DOHH2 (cell line): ENCODE results near the gene CDC123.

Source experiments
- H3F3A ChIP-seq: fragments of 200-600 bp; sonication (generic), shearing (Covaris generic); 2 replicates; pipeline ENCODE4 v1.6.0; 2016; ENCODE audit warnings: antibody characterized with exemption, mild to moderate bottlenecking; ENCODE audit not compliant: control insufficient read depth, insufficient read depth
- H3K27ac ChIP-seq: fragments of 200-600 bp; sonication (generic); 2 replicates; pipeline ENCODE4 v1.5.1; 2014; ENCODE audit warnings: low read depth, mild to moderate bottlenecking, low read length, moderate library complexity
- H3K27me3 ChIP-seq: fragments of 200-600 bp; sonication (generic); 2 replicates; pipeline ENCODE4 v1.6.1; 2014; ENCODE audit warnings: mild to moderate bottlenecking, low read length, mixed read lengths; ENCODE audit not compliant: control insufficient read depth
- H3K36me3 ChIP-seq: fragments of 200-600 bp; sonication (generic); 2 replicates; pipeline ENCODE4 v1.6.1; 2014; ENCODE audit warnings: mild to moderate bottlenecking, low read length, moderate library complexity, mixed read lengths; ENCODE audit not compliant: control insufficient read depth
- H3K4me1 ChIP-seq: fragments of 200-600 bp; sonication (generic); 2 replicates; pipeline ENCODE4 v1.6.1; 2014; ENCODE audit warnings: mild to moderate bottlenecking, low read length, mixed read lengths; ENCODE audit not compliant: control insufficient read depth
- H3K4me2 ChIP-seq: fragments of 200-600 bp; sonication (generic); 2 replicates; pipeline ENCODE4 v1.6.0; 2014; ENCODE audit warnings: mild to moderate bottlenecking, low read length, moderate library complexity
- H3K4me3 ChIP-seq: fragments of 200-600 bp; sonication (generic); 2 replicates; pipeline ENCODE4 v1.5.1; 2014; ENCODE audit warnings: mild to moderate bottlenecking, low read length, mixed read lengths
- H3K79me2 ChIP-seq: fragments of 200-600 bp; sonication (generic); 2 replicates; pipeline ENCODE4 v1.6.1; 2014; ENCODE audit warnings: mild to moderate bottlenecking, low read length, mixed read lengths; ENCODE audit not compliant: control insufficient read depth
- H3K9me2 ChIP-seq: fragments of 200-600 bp; sonication (generic); replicated peaks from 2 replicates; pipeline ENCODE4 v1.6.1; 2014; ENCODE audit warnings: mild to moderate bottlenecking, low read length, mixed read lengths; ENCODE audit not compliant: control insufficient read depth
- H3K9me3 ChIP-seq: fragments of 200-600 bp; sonication (generic); 2 replicates; pipeline ENCODE4 v1.6.1; 2014; ENCODE audit warnings: antibody characterized with exemption, low read length, mixed read lengths; ENCODE audit not compliant: control insufficient read depth, insufficient read depth
- H4K20me1 ChIP-seq: fragments of 200-600 bp; sonication (generic); 2 replicates; pipeline ENCODE4 v1.6.0; 2014; ENCODE audit warnings: low read depth, mild to moderate bottlenecking, antibody characterized with exemption, low read length, moderate library complexity; ENCODE audit not compliant: control insufficient read depth, insufficient read depth
- EZH2phosphoT487 ChIP-seq: fragments of 200-600 bp; sonication (generic); IDR thresholded peaks from 2 replicates; pipeline ENCODE4 v1.6.1; 2017; ENCODE audit warnings: borderline replicate concordance, mild to moderate bottlenecking, antibody characterized with exemption, low read length, moderate library complexity, mixed read lengths
- TF ChIP-seq, protein P1 (sequence below): fragments of 200-600 bp; sonication (generic); IDR thresholded peaks from one replicate; pipeline ENCODE4 v1.5.1; 2014; ENCODE audit warnings: antibody characterized with exemption, mild to moderate bottlenecking, low read depth, low read length; ENCODE audit not compliant: poor library complexity, severe bottlenecking

The CDC123 gene

GRCh38 chr10:12212454-12212853 lies 16.5 kb downstream of the CDC123 start:
- Histone ChIP-seq H3K36me3 (peaks cover 91% of the 10 kb centered on the region), H3K27ac (no peak overlapping the region)

DNA sequence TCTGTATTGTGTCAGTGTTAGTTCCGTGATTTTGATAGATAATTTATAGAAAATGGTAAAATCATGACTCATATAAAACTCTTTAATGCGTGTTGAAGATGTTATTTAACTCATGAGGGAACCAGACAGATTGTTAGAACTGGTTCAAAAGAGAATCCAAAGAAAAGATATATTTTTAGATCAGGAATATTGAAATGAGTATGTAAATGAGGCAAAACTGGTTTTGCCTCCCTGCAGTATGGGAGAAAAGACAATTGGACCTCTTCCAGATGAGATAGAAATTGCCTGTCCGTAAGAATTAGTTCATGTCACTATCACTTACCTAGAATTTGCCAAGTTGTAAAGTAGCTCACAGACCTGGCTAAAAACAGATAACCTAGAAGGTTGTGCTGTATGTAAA lies 17.6 kb downstream of the CDC123 start:
- Histone ChIP-seq H3K27me3 (no peaks in the 10 kb centered on the region), H3K27ac (no peak overlapping the region), H3K4me1 (peaks cover 17% of the 10 kb centered on the region), H3K9me2 (no peaks in the 10 kb centered on the region), H3K36me3 (peaks cover 87% of the 10 kb centered on the region), H3K4me2 (no peak overlapping the region), H3K79me2 (peaks cover 49% of the 10 kb centered on the region), H3F3A (peaks cover 28% of the 10 kb centered on the region), H3K9me3 (no peaks in the 10 kb centered on the region), H3K4me3 (no peak overlapping the region), H4K20me1 (no peaks in the 10 kb centered on the region)
- TF ChIP-seq EZH2phosphoT487: no peak
- TF ChIP-seq, protein P1, sequence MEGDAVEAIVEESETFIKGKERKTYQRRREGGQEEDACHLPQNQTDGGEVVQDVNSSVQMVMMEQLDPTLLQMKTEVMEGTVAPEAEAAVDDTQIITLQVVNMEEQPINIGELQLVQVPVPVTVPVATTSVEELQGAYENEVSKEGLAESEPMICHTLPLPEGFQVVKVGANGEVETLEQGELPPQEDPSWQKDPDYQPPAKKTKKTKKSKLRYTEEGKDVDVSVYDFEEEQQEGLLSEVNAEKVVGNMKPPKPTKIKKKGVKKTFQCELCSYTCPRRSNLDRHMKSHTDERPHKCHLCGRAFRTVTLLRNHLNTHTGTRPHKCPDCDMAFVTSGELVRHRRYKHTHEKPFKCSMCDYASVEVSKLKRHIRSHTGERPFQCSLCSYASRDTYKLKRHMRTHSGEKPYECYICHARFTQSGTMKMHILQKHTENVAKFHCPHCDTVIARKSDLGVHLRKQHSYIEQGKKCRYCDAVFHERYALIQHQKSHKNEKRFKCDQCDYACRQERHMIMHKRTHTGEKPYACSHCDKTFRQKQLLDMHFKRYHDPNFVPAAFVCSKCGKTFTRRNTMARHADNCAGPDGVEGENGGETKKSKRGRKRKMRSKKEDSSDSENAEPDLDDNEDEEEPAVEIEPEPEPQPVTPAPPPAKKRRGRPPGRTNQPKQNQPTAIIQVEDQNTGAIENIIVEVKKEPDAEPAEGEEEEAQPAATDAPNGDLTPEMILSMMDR: no peak

More at GRCh38 chr10:12212454-12212853, 16.5 kb downstream of the CDC123 start:
- H3F3A ChIP-seq: peaks cover 28% of the 10 kb centered on the region
- no peaks in the 10 kb centered on the region for H3K27me3 ChIP-seq
- H3K79me2 ChIP-seq: peaks cover 58% of the 10 kb centered on the region
- no peak overlapping the region for H3K4me3 ChIP-seq
- H3K9me2 ChIP-seq: no peaks in the 10 kb centered on the region
- no peaks in the 10 kb centered on the region for H3K9me3 ChIP-seq
- peaks cover 17% of the 10 kb centered on the region for H3K4me1 ChIP-seq
- H3K4me2 ChIP-seq: no peak overlapping the region
- no peaks in the 10 kb centered on the region for H4K20me1 ChIP-seq
- TF ChIP-seq EZH2phosphoT487: no peak
- TF ChIP-seq, protein P1: no peak

DNA sequence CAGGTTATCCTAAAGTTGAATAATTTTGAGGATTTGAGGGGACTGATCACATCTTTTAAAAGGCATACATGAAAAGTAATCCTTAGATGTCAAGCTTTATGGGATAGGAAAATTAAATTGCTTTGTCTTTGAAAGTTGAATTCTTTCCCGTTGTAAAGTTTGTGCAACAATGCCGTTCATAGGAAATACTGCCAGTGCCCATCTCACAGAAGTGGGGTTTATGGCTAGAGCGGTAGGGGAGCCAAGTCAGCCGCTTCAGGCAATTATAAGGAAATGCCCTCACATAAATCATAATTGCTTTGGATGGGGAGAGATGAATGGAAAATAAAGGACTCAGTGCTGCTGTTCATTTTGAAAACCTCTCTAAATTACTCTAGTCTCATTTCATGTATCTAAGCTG lies 18.1 kb downstream of the CDC123 start:
- H3K9me2 ChIP-seq: no peaks in the 10 kb centered on the region
- TF ChIP-seq, protein P1: no peak
- TF ChIP-seq EZH2phosphoT487: no peak
- H3K9me3 ChIP-seq: no peaks in the 10 kb centered on the region
- H3K4me3 ChIP-seq: peak overlapping the region; percentile 14; the same call in 1 of the 2 replicates
- H3K27me3 ChIP-seq: no peaks in the 10 kb centered on the region
- H4K20me1 ChIP-seq: no peaks in the 10 kb centered on the region
- H3F3A ChIP-seq: peaks cover 28% of the 10 kb centered on the region
- peak overlapping the region; percentile 27 for H3K4me2 ChIP-seq
- H3K4me1 ChIP-seq: peaks cover 17% of the 10 kb centered on the region
- H3K36me3 ChIP-seq: peaks cover 87% of the 10 kb centered on the region
- H3K27ac ChIP-seq: 0 out of 2 replicates have a peak overlapping the region, but pooled peaks have one; percentile 3
- H3K79me2 ChIP-seq: peaks cover 49% of the 10 kb centered on the region
